DMS114 treated with DMSO at 0.1 percent for 48 hours (cell line): ENCODE results near the gene RASSF3.
"Not testable (repeated sequence)": the region's sequence is repeated elsewhere in the genome, so short reads cannot be mapped to it uniquely, and the experiment has no call there.

Experiments used
- DNase-seq: peaks from one replicate; lab custom pipeline; 2025; ENCODE audit not compliant: unreplicated experiment; lab: John Stamatoyannopoulos, UW

The RASSF3 gene

GRCh38 chr12:64595863-64596793, 14.2 kb upstream of the RASSF3 start:
- DNase-seq, result no peak

GRCh38 chr12:64598831-64599230, 11.5 kb upstream of the RASSF3 start:
- DNase-seq, result no peak

- DNase-seq, result no peak
Observed at GRCh38 chr12:64600164-64600561, 10.1 kb upstream of the RASSF3 start.

GRCh38 chr12:64603183-64603841, 7.0 kb upstream of the RASSF3 start:
- no peak for DNase-seq

- peak; percentile 83 for DNase-seq
Observed at GRCh38 chr12:64608901-64609535, 1.3 kb upstream of the RASSF3 start.

GRCh38 chr12:64609536-64610078, 688 bp upstream of the RASSF3 start:
- DNase-seq, result peak; percentile 77

GRCh38 chr12:64610660-64611340, 505 bp downstream of the RASSF3 start:
- peak; percentile 29 for DNase-seq

GRCh38 chr12:64611341-64612284, 1.3 kb downstream of the RASSF3 start:
- no peak for DNase-seq

- no peak for DNase-seq
Observed at GRCh38 chr12:64612843-64613242, 2.5 kb downstream of the RASSF3 start.

- not testable (repeated sequence) for DNase-seq
Observed at GRCh38 chr12:64613775-64614398, 3.6 kb downstream of the RASSF3 start.

- DNase-seq, result no peak
Observed at GRCh38 chr12:64616201-64616600, 5.9 kb downstream of the RASSF3 start.

- DNase-seq, result no peak
Observed at GRCh38 chr12:64618953-64619590, 8.8 kb downstream of the RASSF3 start.

- DNase-seq, result no peak
Observed at GRCh38 chr12:64621257-64621942, 11.1 kb downstream of the RASSF3 start.

GRCh38 chr12:64624035-64624434, 13.7 kb downstream of the RASSF3 start:
- no peak for DNase-seq

- DNase-seq, result no peak
Observed at GRCh38 chr12:64625243-64626077, 15.2 kb downstream of the RASSF3 start.

GRCh38 chr12:64626588-64626987, 16.3 kb downstream of the RASSF3 start:
- DNase-seq, result not testable (repeated sequence)

- DNase-seq, result no peak
Observed at GRCh38 chr12:64627771-64628170, 17.5 kb downstream of the RASSF3 start.
